HepG2 (cell line): Measurements from ENCODE around the gene USF2. TPM values are rescaled to one million over a fixed set of nuclear protein-coding genes. Genes with fewer than 3 reads are reported as not detected.
A peak's percentile ranks its signal among the peaks of the same experiment; 100 is the strongest.

Source experiments
- ATF1 ChIP-seq: IDR thresholded peaks from 2 replicates; pipeline ENCODE4 v1.6.1; 2016; ENCODE audit warnings: mild to moderate bottlenecking, control low read depth
- CBX2 ChIP-seq, 2 experiments: fragments of 200-600 bp in 1 of 2; sonication (generic); formaldehyde crosslinking in 1 of 2; IDR thresholded peaks; 2 replicates each; pipeline versions ENCODE4 v1.7.0 to v1.8.1; 2018 to 2022; ENCODE audit warnings: low read depth in 2 of 2, low read length in 1 of 2, mild to moderate bottlenecking in 1 of 2, missing genetic modification reagents in 1 of 2
- CCAR2 ChIP-seq: fragments of 200-400 bp; formaldehyde crosslinking; optimal IDR thresholded peaks from 2 replicates; pipeline ENCODE3; 2018; ENCODE audit warnings: low read depth, mild to moderate bottlenecking, low read length, moderate library complexity
- CREB1 ChIP-seq, 2 experiments: fragments of 450-650 bp in 1 of 2; IDR thresholded peaks; 2 replicates each; pipeline ENCODE4 v1.6.1; 2016 to 2017; ENCODE audit warnings: control low read depth in 1 of 2, mild to moderate bottlenecking in 1 of 2, missing compliant biosample characterization in 1 of 2, missing genetic modification characterization in 1 of 2
- DR1 ChIP-seq: sonication (generic); formaldehyde crosslinking; IDR thresholded peaks from 2 replicates; pipeline ENCODE4 v1.8.0; 2021; ENCODE audit warnings: mild to moderate bottlenecking, missing genetic modification reagents, inconsistent platforms
- GTF3A ChIP-seq: sonication (generic); formaldehyde crosslinking; conservative IDR thresholded peaks from 2 replicates; pipeline ENCODE4 v1.4.0; 2020; ENCODE audit warnings: mild to moderate bottlenecking, missing genetic modification reagents
- JARID2 ChIP-seq: sonication (generic); formaldehyde crosslinking; IDR thresholded peaks from 2 replicates; pipeline ENCODE4 v1.8.1; 2023; ENCODE audit warnings: missing genetic modification reagents, inconsistent platforms; ENCODE audit not compliant: insufficient replicate concordance
- MBD4 ChIP-seq: IDR thresholded peaks from 2 replicates; pipeline ENCODE4 v1.6.1; 2012; ENCODE audit warnings: low read length, inconsistent platforms, borderline replicate concordance
- MIXL1 ChIP-seq: IDR thresholded peaks from 2 replicates; pipeline ENCODE4 v1.6.1; 2016
- RBFOX2 ChIP-seq: fragments of 200-400 bp; formaldehyde crosslinking; IDR thresholded peaks from 2 replicates; pipeline ENCODE4 v1.6.1; 2017; ENCODE audit warnings: low read depth, mild to moderate bottlenecking, low read length
- TARDBP ChIP-seq: sonication (generic); formaldehyde crosslinking; IDR thresholded peaks from 2 replicates; pipeline ENCODE4 v1.8.0; 2022; ENCODE audit warnings: mild to moderate bottlenecking, missing genetic modification reagents
- TBX2 ChIP-seq: sonication (generic); formaldehyde crosslinking; IDR thresholded peaks from 2 replicates; pipeline ENCODE4 v1.5.0; 2020; ENCODE audit warnings: missing genetic modification reagents, mild to moderate bottlenecking, borderline replicate concordance
- ZBTB21 ChIP-seq: sonication (generic); formaldehyde crosslinking; IDR thresholded peaks from 2 replicates; pipeline ENCODE4 v1.4.0; 2020; ENCODE audit warnings: missing genetic modification reagents
- ZMYM3 ChIP-seq: sonication (generic); formaldehyde crosslinking; IDR thresholded peaks from 2 replicates; pipeline ENCODE4 v1.5.1; 2020; ENCODE audit warnings: mild to moderate bottlenecking, missing genetic modification reagents
- ZNF101 ChIP-seq: sonication (generic); formaldehyde crosslinking; IDR thresholded peaks from 2 replicates; pipeline ENCODE4 v1.4.0; 2020; ENCODE audit warnings: mild to moderate bottlenecking, low read depth, missing genetic modification reagents, borderline replicate concordance
- ZNF256 ChIP-seq: sonication (generic); formaldehyde crosslinking; conservative IDR thresholded peaks from 2 replicates; pipeline ENCODE4 v1.4.0; 2020; ENCODE audit warnings: missing genetic modification reagents
- ZNF460 ChIP-seq: sonication (generic); formaldehyde crosslinking; IDR thresholded peaks from 2 replicates; pipeline ENCODE4 v1.5.1; 2020; ENCODE audit warnings: missing genetic modification reagents, mild to moderate bottlenecking, borderline replicate concordance
- ZNF850 ChIP-seq: sonication (generic); formaldehyde crosslinking; conservative IDR thresholded peaks from 2 replicates; pipeline ENCODE4 v1.9.0; 2021; ENCODE audit warnings: mild to moderate bottlenecking, missing genetic modification reagents
- ZSCAN25 ChIP-seq: sonication (generic); formaldehyde crosslinking; IDR thresholded peaks from 2 replicates; pipeline ENCODE4 v1.8.0; 2022; ENCODE audit warnings: mild to moderate bottlenecking, missing genetic modification reagents
- polyA plus RNA-seq, 8 experiments: library from polyadenylated mRNA; depleted of rRNA in 3 of 8; stranded (reverse) in 7 of 8; unstranded in 1 of 8; fragments of >200 nt; fragmentation: Illumina TruSeq in 4 of 8; extraction: Trizol in 4 of 8; gene quantifications; 2 replicates each; pipeline versions ENCODE4 v1.2.1 to v1.2.3, GENCODE V29; 2011 to 2016; ENCODE audit warnings: low read depth in 4 of 8, missing spikeins in 1 of 8, mixed read lengths in 1 of 8; ENCODE audit not compliant: insufficient read depth in 1 of 8
- total RNA-seq, 5 experiments: library from RNA; depleted of rRNA; stranded (reverse); fragments of >200 nt; fragmentation: Illumina TruSeq; extraction: Trizol; gene quantifications; 2 replicates each; pipeline ENCODE4 v1.2.3, GENCODE V29; 2016; ENCODE audit warnings: low read depth in 1 of 5
- TF ChIP-seq, protein P1 (sequence below): sonication (generic); formaldehyde crosslinking; IDR thresholded peaks from 2 replicates; pipeline ENCODE4 v1.5.0; 2020; ENCODE audit warnings: mild to moderate bottlenecking, missing genetic modification reagents
- TF ChIP-seq, protein P2 (sequence below): sonication (generic); formaldehyde crosslinking; IDR thresholded peaks from 2 replicates; pipeline ENCODE4 v1.4.0; 2020; ENCODE audit warnings: missing genetic modification reagents
- TF ChIP-seq, protein P3 (sequence below): IDR thresholded peaks from 2 replicates; pipeline ENCODE4 v1.6.1; 2016; ENCODE audit warnings: mild to moderate bottlenecking
- TF ChIP-seq, protein P4 (sequence below): sonication (generic); formaldehyde crosslinking; IDR thresholded peaks from 2 replicates; pipeline ENCODE4 v1.9.0; 2021; ENCODE audit warnings: missing genetic modification reagents, mild to moderate bottlenecking, borderline replicate concordance

Gene USF2
- total and polyA plus RNA-seq, 2 of the 13 experiments (the other 11 are each of a cell fraction or from before 2014, with no cell fraction given): 54.9 to 106 TPM

DNA sequence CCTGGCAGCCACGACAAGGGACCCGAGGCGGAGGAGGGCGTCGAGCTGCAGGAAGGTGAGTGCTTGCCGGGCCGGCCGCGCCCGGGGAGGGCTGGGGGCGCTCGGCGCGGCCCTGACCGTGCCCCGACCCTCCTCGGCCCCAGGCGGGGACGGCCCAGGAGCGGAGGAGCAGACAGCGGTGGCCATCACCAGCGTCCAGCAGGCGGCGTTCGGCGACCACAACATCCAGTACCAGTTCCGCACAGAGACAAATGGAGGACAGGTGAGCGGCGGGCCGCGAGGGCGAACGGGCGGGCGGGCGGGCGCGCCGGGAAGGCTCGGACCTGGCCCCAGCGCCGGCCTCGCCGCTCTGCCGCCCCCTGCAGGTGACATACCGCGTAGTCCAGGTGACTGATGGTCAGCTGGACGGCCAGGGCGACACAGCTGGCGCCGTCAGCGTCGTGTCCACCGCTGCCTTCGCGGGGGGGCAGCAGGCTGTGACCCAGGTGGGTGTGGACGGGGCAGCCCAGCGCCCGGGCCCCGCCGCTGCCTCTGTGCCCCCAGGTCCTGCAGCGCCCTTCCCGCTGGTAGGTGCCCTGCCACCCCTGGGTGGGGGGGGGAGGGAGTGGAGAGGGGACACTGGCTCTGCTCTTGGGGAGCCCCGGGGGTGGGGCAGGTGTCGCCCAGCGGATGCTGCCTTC is 816 bp downstream of the USF2 start (continued):
- TF ChIP-seq, protein P1, sequence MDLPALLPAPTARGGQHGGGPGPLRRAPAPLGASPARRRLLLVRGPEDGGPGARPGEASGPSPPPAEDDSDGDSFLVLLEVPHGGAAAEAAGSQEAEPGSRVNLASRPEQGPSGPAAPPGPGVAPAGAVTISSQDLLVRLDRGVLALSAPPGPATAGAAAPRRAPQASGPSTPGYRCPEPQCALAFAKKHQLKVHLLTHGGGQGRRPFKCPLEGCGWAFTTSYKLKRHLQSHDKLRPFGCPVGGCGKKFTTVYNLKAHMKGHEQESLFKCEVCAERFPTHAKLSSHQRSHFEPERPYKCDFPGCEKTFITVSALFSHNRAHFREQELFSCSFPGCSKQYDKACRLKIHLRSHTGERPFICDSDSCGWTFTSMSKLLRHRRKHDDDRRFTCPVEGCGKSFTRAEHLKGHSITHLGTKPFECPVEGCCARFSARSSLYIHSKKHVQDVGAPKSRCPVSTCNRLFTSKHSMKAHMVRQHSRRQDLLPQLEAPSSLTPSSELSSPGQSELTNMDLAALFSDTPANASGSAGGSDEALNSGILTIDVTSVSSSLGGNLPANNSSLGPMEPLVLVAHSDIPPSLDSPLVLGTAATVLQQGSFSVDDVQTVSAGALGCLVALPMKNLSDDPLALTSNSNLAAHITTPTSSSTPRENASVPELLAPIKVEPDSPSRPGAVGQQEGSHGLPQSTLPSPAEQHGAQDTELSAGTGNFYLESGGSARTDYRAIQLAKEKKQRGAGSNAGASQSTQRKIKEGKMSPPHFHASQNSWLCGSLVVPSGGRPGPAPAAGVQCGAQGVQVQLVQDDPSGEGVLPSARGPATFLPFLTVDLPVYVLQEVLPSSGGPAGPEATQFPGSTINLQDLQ: no peak
- TF ChIP-seq RBFOX2 (peak; percentile 78), ZNF850 (CRISPR knock-in tag) (no peak), MBD4 (no peak), ZMYM3 (CRISPR knock-in tag) (no peak; the same call in 1 of the 2 replicates), MIXL1 (CRISPR knock-in tag) (no peak; the same call in 1 of the 2 replicates), ZBTB21 (CRISPR knock-in tag) (no peak), DR1 (CRISPR knock-in tag) (no peak; the same call in 1 of the 2 replicates), CBX2 (IDR thresholded peaks at IDR 0.05; ENCODE audit: low read depth, low read length) (no peak), CBX2 (CRISPR knock-in tag; IDR thresholded peaks at IDR 0.05; ENCODE audit: low read depth) (no peak), TBX2 (CRISPR knock-in tag) (no peak; the same call in 1 of the 2 replicates), ATF1 (CRISPR knock-in tag) (no peak), ZNF256 (CRISPR knock-in tag) (no peak), ZNF101 (CRISPR knock-in tag) (no peak), ZNF460 (CRISPR knock-in tag) (no peak), CREB1 (IDR thresholded peaks at IDR 0.05) (no peak), CREB1 (CRISPR knock-in tag; IDR thresholded peaks at IDR 0.05) (no peak), ZSCAN25 (CRISPR knock-in tag) (no peak), TARDBP (CRISPR knock-in tag) (peak; percentile 67), GTF3A (CRISPR knock-in tag) (no peak), CCAR2 (no peak), JARID2 (CRISPR knock-in tag) (no peak)
- TF ChIP-seq, protein P2, sequence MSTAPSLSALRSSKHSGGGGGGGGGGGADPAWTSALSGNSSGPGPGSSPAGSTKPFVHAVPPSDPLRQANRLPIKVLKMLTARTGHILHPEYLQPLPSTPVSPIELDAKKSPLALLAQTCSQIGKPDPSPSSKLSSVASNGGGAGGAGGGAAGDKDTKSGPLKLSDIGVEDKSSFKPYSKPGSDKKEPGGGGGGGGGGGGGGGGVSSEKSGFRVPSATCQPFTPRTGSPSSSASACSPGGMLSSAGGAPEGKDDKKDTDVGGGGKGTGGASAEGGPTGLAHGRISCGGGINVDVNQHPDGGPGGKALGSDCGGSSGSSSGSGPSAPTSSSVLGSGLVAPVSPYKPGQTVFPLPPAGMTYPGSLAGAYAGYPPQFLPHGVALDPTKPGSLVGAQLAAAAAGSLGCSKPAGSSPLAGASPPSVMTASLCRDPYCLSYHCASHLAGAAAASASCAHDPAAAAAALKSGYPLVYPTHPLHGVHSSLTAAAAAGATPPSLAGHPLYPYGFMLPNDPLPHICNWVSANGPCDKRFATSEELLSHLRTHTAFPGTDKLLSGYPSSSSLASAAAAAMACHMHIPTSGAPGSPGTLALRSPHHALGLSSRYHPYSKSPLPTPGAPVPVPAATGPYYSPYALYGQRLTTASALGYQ (CRISPR knock-in tag): no peak
- TF ChIP-seq, protein P3, sequence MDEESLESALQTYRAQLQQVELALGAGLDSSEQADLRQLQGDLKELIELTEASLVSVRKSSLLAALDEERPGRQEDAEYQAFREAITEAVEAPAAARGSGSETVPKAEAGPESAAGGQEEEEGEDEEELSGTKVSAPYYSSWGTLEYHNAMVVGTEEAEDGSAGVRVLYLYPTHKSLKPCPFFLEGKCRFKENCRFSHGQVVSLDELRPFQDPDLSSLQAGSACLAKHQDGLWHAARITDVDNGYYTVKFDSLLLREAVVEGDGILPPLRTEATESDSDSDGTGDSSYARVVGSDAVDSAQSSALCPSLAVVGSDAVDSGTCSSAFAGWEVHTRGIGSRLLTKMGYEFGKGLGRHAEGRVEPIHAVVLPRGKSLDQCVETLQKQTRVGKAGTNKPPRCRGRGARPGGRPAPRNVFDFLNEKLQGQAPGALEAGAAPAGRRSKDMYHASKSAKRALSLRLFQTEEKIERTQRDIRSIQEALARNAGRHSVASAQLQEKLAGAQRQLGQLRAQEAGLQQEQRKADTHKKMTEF (CRISPR knock-in tag): peak; percentile 55; the same call in 1 of the 2 replicates
- TF ChIP-seq, protein P4, sequence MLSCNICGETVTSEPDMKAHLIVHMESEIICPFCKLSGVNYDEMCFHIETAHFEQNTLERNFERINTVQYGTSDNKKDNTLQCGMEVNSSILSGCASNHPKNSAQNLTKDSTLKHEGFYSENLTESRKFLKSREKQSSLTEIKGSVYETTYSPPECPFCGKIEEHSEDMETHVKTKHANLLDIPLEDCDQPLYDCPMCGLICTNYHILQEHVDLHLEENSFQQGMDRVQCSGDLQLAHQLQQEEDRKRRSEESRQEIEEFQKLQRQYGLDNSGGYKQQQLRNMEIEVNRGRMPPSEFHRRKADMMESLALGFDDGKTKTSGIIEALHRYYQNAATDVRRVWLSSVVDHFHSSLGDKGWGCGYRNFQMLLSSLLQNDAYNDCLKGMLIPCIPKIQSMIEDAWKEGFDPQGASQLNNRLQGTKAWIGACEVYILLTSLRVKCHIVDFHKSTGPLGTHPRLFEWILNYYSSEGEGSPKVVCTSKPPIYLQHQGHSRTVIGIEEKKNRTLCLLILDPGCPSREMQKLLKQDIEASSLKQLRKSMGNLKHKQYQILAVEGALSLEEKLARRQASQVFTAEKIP (CRISPR knock-in tag): no peak
